ENCODE data around the gene SGK1. TPM values are rescaled to one million over a fixed set of nuclear protein-coding genes. Genes with fewer than 3 reads are reported as not detected.

The SGK1 gene
- polyA plus RNA-seq, 1 of the 3 experiments (the other 2 are of a cell fraction) = 440 TPM

DNA sequence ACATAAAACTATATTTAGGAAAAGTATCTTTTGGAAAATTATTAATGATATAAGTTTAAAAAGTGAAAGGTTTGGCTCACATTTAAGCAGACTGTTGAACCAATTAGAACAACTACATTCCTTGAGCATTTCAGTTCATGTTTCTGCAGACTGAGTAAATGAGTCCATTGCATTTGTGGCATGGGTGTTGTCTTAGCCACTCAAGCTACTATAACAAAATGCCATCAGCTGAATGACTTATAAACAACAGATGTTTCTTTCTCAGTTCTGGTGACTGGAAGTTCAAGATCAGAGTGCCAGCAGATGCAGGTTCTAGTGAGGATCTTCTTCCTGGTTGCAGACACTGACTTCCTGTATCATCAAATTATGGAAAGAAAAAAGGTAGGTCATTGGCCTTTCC lies 198.4 kb downstream of the SGK1 start (continued):
- TF ChIP-seq, protein P1, sequence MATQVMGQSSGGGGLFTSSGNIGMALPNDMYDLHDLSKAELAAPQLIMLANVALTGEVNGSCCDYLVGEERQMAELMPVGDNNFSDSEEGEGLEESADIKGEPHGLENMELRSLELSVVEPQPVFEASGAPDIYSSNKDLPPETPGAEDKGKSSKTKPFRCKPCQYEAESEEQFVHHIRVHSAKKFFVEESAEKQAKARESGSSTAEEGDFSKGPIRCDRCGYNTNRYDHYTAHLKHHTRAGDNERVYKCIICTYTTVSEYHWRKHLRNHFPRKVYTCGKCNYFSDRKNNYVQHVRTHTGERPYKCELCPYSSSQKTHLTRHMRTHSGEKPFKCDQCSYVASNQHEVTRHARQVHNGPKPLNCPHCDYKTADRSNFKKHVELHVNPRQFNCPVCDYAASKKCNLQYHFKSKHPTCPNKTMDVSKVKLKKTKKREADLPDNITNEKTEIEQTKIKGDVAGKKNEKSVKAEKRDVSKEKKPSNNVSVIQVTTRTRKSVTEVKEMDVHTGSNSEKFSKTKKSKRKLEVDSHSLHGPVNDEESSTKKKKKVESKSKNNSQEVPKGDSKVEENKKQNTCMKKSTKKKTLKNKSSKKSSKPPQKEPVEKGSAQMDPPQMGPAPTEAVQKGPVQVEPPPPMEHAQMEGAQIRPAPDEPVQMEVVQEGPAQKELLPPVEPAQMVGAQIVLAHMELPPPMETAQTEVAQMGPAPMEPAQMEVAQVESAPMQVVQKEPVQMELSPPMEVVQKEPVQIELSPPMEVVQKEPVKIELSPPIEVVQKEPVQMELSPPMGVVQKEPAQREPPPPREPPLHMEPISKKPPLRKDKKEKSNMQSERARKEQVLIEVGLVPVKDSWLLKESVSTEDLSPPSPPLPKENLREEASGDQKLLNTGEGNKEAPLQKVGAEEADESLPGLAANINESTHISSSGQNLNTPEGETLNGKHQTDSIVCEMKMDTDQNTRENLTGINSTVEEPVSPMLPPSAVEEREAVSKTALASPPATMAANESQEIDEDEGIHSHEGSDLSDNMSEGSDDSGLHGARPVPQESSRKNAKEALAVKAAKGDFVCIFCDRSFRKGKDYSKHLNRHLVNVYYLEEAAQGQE (IDR thresholded peaks at IDR 0.05; ENCODE audit: low read depth, low read length) = no peak
- TF ChIP-seq RAD21 (IDR thresholded peaks at IDR 0.05; ENCODE audit: low read length) = no peak

Small RNA genes within 50 kb of the gene (small RNA-seq; reads per million reads assigned to genes)
- gene RF00019 = 0 reads per million in 7 experiments
- gene RN7SL408P = 0 to 0.43 (median 0) reads per million in 7 experiments
- 0 to 0.53 (median 0) reads per million in 7 experiments for gene RNA5SP218
- 0 reads per million in 7 experiments for gene RPS29P32

Measured in SK-N-SH (cell line).